GM21390 (cell line): ENCODE measurements around the gene PLCH2.

ENCODE experiments used
- ATAC-seq: cut with Tn5 transposase; IDR thresholded peaks from one replicate; pipeline ENCODE4 v1.9.1; 2021; ENCODE audit not compliant: unreplicated experiment

PLCH2 gene

DNA sequence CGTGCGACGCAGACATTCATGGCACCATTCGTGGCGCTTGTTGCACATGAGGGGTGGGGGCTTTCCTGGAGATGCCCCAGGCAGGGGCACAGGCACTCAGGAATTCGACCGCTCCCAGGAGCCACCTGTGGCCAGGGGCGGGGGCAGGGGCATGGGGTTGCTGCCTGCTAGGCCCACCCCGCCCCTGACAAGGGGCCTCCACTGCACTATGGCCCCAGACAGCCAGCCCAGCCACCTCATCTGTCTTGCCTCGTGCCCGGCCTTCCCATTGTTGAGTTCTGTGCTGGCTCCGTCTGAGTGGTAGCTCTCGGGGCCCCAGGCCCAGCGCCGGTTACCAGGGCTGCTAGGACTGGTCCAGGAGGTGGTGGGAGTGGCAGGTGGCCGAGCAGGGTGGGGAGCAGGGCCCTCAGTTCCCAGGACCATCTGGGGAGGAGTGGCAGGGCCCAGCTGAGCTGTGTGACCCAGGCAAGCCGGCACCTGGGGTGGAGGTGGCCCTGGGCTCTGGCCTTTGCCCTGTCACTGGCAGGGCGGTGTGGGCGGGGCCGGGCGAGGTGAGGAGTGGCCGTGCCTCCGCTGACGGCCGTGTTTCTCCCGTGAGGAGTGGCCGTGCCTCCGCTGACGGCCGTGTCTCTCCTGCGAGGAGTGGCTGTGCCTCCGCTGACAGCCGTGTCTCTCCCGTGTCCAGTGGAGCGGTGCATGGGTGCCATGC lies 1.9 kb downstream of the PLCH2 start:
- ATAC-seq, result no peak

DNA sequence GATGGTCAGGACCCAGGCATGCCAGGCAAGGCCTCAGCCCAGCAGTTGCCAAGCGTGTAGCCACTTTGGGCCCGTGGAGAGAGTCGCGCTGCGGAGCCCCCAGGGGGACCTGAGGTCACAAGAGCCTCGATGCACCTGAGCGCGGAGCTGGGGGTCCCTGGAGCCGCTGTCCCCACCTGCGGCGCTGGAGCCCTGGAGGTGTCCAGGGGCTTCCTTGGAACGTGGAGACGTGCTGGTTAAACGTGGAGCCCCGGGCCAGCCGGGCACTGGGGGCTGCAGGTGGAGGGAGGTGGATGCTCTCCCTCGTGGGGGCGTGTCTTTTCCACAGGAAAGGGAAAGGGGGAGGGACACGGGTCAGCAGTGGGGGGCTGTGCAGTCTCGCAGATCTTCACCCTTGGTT lies 3.1 kb downstream of the PLCH2 start:
- ATAC-seq, result no peak

- no peak for ATAC-seq
These were observed 3.5 kb downstream of the PLCH2 start for GRCh38 chr1:2479618-2480017.

GRCh38 chr1:2480236-2480985 lies 4.3 kb downstream of the PLCH2 start:
- no peak for ATAC-seq

DNA sequence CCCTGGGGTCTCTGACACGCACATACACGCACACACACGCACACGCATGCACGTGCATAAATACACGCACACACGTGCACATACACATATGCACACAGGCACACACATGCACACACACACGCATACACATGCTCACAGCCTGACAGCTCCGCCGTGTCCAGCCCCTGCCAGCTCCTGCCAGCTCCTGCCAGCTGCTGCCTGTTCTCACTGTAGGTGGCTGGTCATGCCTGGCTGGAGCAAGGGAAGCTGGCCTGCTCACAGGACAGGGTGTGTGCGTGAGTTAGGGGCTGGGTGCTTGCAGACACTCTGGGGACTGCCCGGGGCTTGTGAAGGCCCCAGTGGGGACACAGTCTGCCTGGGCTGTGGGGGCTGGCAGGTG lies 4.9 kb downstream of the PLCH2 start:
- ATAC-seq, result no peak

- no peak for ATAC-seq
These were observed 5.8 kb downstream of the PLCH2 start for GRCh38 chr1:2481885-2482284.

- no peak for ATAC-seq
These were observed 6.5 kb downstream of the PLCH2 start for GRCh38 chr1:2482588-2482987.

- no peak for ATAC-seq
These were observed 6.9 kb downstream of the PLCH2 start for GRCh38 chr1:2483026-2483425.

- no peak for ATAC-seq
These were observed 7.9 kb downstream of the PLCH2 start for GRCh38 chr1:2483970-2484369.

DNA sequence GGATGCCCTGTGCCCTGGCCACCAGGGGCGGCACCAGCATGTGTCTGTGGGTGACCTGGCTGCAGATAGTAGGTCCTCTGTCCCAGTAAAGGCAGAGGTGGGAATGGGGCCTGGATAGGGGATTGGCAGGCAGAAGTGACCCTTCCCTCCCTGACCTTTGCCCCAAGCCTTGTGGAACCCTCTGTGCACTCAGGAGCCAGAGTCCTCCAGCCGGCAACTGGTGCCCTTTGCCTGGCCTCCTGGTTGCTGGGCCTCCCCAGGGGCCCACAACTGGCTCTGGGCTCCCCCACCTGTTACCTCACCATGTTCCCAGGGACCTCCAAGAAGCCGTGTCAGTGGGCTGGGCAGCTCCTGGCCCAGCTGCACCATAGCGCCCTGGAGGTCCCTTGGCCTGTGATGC lies 10.0 kb downstream of the PLCH2 start:
- no peak for ATAC-seq

DNA sequence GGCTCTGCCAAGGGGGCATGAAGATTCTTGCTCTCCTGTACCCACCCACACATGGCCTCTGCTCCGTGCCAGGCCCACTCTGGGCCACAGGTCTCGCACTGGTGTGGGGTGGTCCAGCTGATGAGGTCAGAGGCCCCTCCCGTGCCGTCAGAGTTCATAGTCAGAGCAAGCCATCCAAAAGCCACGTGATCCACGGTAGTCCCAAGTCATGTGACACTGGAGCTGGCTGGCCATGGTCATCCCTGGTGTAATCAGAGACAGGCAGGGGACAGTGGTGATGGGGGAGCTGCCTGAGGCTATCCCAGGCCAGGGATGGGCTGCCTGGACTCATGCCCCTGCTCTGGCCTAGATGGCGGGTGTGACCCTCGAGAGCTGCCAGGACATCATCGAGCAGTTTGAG lies 10.5 kb downstream of the PLCH2 start:
- ATAC-seq, result no peak

GRCh38 chr1:2488688-2489087 lies 12.6 kb downstream of the PLCH2 start:
- ATAC-seq, result no peak

- ATAC-seq, result no peak
These were observed 13.5 kb downstream of the PLCH2 start for GRCh38 chr1:2489615-2490014.

DNA sequence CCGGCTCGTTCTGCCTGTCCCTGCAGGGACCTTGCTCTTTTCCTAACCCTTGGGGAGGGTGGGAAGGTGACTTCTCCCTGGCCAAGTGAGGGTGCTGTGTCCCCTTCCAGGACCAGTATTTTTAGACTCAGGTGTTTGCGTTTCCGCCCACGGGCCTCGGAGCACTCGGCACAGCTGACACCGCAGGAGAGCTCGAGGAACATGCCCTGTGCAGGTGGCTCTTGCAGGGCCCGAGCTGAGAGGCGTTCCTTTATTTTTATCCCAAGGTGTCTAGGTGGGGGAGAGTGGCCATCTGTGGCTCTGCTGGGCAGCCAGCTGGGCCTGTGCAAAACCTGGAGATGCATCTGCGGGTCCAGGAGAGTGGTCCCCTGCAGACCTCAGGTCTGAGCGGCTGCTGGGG lies 16.0 kb downstream of the PLCH2 start:
- no peak for ATAC-seq

- ATAC-seq, result no peak
These were observed 17.1 kb downstream of the PLCH2 start for GRCh38 chr1:2493218-2493617.

DNA sequence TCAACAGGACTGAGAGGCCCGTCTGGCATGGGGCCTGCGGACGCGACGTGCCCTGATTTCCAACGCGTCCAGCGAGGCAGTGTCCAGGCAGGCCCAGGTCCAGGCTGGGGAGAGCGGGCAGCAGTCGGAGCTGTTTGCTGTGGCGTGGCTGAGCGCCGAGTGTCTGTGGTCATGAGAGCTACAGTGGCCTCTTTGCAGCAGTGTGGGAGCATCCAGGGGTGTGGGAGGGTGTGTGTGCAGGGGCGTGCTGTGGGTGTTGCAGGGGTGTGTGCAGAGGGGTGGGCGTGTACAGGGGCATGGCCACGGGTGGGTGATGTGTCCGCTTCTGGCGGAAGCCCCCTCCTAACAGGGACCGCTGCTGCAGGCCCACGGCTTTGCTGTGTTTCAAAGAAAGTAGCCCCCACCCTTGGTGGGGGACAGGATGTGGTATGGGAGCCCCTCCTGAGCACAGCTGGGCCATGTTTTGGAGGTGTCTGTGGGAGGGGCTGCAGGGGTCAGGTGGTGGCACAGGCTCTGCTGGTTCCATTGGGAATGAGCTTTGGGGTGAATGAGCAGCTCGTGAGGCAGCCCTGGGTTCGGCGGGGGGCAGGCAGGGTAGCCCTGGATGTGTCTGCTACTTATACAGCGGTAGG lies 17.7 kb downstream of the PLCH2 start:
- ATAC-seq, result no peak

GRCh38 chr1:2494323-2494693 lies 18.2 kb downstream of the PLCH2 start:
- no peak for ATAC-seq

- no peak for ATAC-seq
These were observed 18.9 kb downstream of the PLCH2 start for GRCh38 chr1:2495026-2495425.

- no peak for ATAC-seq
These were observed 19.5 kb downstream of the PLCH2 start for GRCh38 chr1:2495546-2495945.

DNA sequence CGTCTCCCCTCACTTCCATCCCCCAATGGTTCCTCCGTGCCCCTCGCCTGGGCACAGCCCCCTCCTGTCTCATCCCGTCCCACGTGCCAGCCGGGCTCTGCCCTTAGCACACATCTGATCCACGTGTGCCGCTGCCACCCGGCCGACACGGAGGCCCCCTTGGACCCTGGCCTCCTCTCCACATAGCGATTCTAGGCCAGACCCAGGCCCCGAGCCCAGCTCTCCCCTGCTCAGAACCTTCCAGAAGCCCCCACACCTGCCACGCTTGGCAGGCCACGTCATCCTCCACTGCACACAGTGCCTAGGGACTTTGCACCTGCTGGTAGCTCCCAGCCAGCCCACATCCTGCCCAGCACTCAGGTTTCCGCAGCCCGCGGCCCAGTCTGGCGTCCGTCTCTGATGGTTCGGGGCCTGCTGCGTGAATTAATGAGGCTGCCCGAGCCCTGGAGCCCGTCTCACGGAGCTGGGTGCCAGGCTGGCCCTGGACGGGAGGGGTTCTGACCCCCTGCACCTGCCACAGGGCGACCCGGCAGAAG lies 20.1 kb downstream of the PLCH2 start:
- no peak for ATAC-seq

GRCh38 chr1:2496746-2497145 lies 20.7 kb downstream of the PLCH2 start:
- ATAC-seq, result no peak

DNA sequence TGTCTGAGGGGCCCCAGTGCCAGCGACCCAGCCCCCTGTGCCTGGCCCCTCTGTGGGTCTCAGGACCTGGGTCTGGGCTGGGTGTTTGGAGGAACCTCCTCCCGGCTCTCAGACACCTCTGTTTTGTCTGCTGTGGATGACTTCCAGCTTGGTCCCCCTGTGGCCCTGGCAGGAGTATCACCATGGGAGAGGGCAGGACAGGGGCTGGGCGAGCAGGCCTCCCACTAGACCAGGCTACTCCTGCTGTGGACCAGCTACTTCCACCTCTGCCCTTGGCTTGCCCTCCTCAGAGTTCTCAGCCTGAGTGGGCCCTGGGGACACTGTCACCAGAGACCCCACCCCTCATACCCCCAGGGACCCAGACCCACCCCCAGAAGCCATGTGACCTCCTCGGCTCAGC lies 21.8 kb downstream of the PLCH2 start:
- ATAC-seq, result no peak
